ENCODE measurements around the gene FYCO1.

DNA sequence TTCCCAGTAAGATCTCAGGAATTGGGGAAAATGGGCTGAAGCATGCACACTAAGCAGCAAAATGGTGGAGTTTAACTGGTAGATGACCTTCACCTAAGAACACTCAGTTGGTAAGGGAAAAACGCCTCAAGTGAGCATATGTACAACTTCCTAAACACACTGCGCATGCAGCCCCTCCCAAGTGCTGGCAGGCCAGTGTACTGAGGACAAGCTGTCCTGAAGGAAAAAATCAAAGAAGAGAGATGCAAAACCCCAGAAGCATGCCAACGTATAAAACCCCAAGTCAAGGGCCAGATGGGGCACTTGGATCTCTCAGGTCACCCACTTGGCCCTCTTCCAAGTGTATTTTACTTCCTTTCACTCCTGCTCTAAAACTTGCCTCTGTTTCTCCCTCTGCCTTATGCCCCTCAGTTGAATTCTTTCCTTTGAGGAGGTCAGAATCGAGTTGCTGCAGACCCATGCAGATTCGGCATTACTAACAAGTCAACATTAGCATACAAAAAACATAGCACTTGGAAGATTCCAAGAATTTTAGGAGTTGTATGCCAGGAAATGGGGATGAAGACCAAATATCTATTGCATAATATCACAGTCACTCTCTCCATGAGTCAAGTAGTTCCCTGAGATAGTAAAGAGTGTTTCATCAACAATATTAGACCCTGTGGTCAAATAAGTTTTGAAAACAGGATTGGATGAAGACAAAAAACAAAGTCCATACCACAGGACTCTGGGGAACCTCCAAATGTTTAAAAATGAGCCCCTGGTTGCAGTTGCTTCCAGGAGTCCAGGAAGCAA lies 10.8 kb upstream of the FYCO1 start:
- TF ChIP-seq, protein P1, sequence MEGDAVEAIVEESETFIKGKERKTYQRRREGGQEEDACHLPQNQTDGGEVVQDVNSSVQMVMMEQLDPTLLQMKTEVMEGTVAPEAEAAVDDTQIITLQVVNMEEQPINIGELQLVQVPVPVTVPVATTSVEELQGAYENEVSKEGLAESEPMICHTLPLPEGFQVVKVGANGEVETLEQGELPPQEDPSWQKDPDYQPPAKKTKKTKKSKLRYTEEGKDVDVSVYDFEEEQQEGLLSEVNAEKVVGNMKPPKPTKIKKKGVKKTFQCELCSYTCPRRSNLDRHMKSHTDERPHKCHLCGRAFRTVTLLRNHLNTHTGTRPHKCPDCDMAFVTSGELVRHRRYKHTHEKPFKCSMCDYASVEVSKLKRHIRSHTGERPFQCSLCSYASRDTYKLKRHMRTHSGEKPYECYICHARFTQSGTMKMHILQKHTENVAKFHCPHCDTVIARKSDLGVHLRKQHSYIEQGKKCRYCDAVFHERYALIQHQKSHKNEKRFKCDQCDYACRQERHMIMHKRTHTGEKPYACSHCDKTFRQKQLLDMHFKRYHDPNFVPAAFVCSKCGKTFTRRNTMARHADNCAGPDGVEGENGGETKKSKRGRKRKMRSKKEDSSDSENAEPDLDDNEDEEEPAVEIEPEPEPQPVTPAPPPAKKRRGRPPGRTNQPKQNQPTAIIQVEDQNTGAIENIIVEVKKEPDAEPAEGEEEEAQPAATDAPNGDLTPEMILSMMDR (optimal IDR thresholded peaks at IDR 0.05 in 1 of 3, IDR thresholded peaks at IDR 0.05 in 1 of 3, conservative IDR thresholded peaks at IDR 0.05 in 1 of 3; ENCODE audit: extremely low read depth in 1 of 3, insufficient read depth in 2 of 3, low read length in 3 of 3): no peak
- no peak for TF ChIP-seq EZH2 (IDR thresholded peaks at IDR 0.05; ENCODE audit: low read length)
